DMS 273 (cell line): Measurements from ENCODE around the gene STXBP1.

Experiments
- DNase-seq: peaks from one replicate; lab custom pipeline; 2025; ENCODE audit not compliant: unreplicated experiment; lab: John Stamatoyannopoulos, UW

STXBP1 gene

GRCh38 chr9:127731938-127732337 is 119.9 kb downstream of the STXBP1 start:
- DNase-seq, result no peak

GRCh38 chr9:127732444-127732843 is 120.4 kb downstream of the STXBP1 start:
- no peak for DNase-seq

GRCh38 chr9:127733614-127734013 is 121.5 kb downstream of the STXBP1 start:
- no peak for DNase-seq

- DNase-seq, result no peak
These were observed 122.2 kb downstream of the STXBP1 start for GRCh38 chr9:127734247-127734746.

GRCh38 chr9:127734747-127735529 is 122.9 kb downstream of the STXBP1 start, which contains the start of gene TOR2A:
Gene TOR2A (minus strand): TSS chr9:127735294. CDS start chr9:127735270, 24 bp downstream.
- peak; percentile 99 for DNase-seq

GRCh38 chr9:127735530-127736185 is 123.6 kb downstream of the STXBP1 start:
- DNase-seq, result no peak

GRCh38 chr9:127738666-127739065 is 126.6 kb downstream of the STXBP1 start:
- DNase-seq, result no peak

GRCh38 chr9:127739614-127740330 is 127.7 kb downstream of the STXBP1 start:
- DNase-seq, result peak; percentile 71

GRCh38 chr9:127741831-127742434 is 129.9 kb downstream of the STXBP1 start:
- DNase-seq, result no peak
